K562 (cell line): ENCODE results near the gene SLC39A13. TPM values are rescaled to one million over a fixed set of nuclear protein-coding genes. Genes with fewer than 3 reads are reported as not detected.

Experiments
- ATAC-seq: fragments of 200-7000 bp; cut with Tn5 transposase; 3 replicates; pipeline ENCODE4 v1.9.1; 2020; ENCODE audit warnings: moderate library complexity
- BruUV-seq: library from RNA; stranded (reverse); fragments of 400-500 nt; replicated peaks from 2 replicates; lab custom pipeline; 2021; lab: Mats Ljungman, UMichigan
- CTCF ChIA-PET: fragments of 300-600 bp; formaldehyde crosslinking; extraction: SDS; loops from one replicate; lab custom pipeline; 2021; ENCODE audit warnings: low intra/inter-chr PET ratio; lab: Yijun Ruan, JAX
- POLR2A ChIA-PET: fragments of 300-600, 350-650 bp; sonication (Branson Sonifier 250); formaldehyde crosslinking; extraction: SDS; loops from one replicate; lab custom pipeline; 2021; ENCODE audit warnings: antibody characterized with exemption, inconsistent platforms; lab: Yijun Ruan, JAX
- DNase-seq, 4 experiments: peaks; one replicate each; pipeline versions ENCODE4 v3.0.0 to v3.0.0-alpha.2; 2011 to 2018; ENCODE audit warnings: low spot score in 3 of 4, mixed read lengths in 3 of 4; ENCODE audit errors: extremely low read depth in 1 of 4
- FAIRE-seq: peaks from 2 replicates; lab custom pipeline; 2011; peaks lifted over from hg19 to GRCh38; lab: Jason Lieb, UNC
- H2AFZ ChIP-seq: 2 replicates; pipeline ENCODE4 v1.6.0; 2011; ENCODE audit warnings: low read depth, low read length, control low read depth, inconsistent platforms
- H3K27ac ChIP-seq: fragments of 200-600 bp; 3 replicates; pipeline ENCODE4 v1.8.0; 2011; ENCODE audit warnings: low read depth, mild to moderate bottlenecking, control low read depth, inconsistent platforms, low read length, moderate library complexity, mixed read lengths; ENCODE audit errors: extremely low read depth
- H3K27me3 ChIP-seq, 2 experiments: fragments of 300-600 bp in 1 of 2; 2 replicates in 1 of 2; 3 replicates in 1 of 2; pipeline versions ENCODE4 v1.6.0 to v1.8.0; 2011; ENCODE audit warnings: inconsistent platforms in 2 of 2, low read length in 2 of 2, mild to moderate bottlenecking in 1 of 2, mixed read lengths in 1 of 2, moderate library complexity in 1 of 2; ENCODE audit not compliant: control insufficient read depth in 2 of 2, insufficient read depth in 2 of 2
- H3K36me3 ChIP-seq: fragments of 300-600 bp; 3 replicates; pipeline ENCODE4 v1.8.0; 2011; ENCODE audit warnings: mild to moderate bottlenecking, low read length, inconsistent platforms; ENCODE audit not compliant: control insufficient read depth, insufficient read depth
- H3K4me1 ChIP-seq, 2 experiments: fragments of 200-600 bp in 1 of 2; replicated peaks in 1 of 2; 2 replicates in 1 of 2; 3 replicates in 1 of 2; pipeline versions ENCODE4 v1.5.1 to v1.8.0; 2011; ENCODE audit warnings: inconsistent platforms in 2 of 2, low read length in 2 of 2, mild to moderate bottlenecking in 1 of 2, mixed read lengths in 1 of 2, moderate library complexity in 1 of 2; ENCODE audit not compliant: control insufficient read depth in 2 of 2, insufficient read depth in 2 of 2
- H3K4me2 ChIP-seq: 2 replicates; pipeline ENCODE4 v1.6.1; 2011; ENCODE audit warnings: low read length, control low read depth, inconsistent platforms, mixed read lengths; ENCODE audit not compliant: insufficient read depth
- H3K4me3 ChIP-seq: fragments of 200-600 bp; sonication (generic), shearing (Covaris generic); 2 replicates; pipeline ENCODE4 v1.5.1; 2016; ENCODE audit warnings: control low read depth, inconsistent platforms
- H3K79me2 ChIP-seq: fragments of 200-600 bp; 3 replicates; pipeline ENCODE4 v1.8.0; 2011; ENCODE audit warnings: low read length, inconsistent platforms; ENCODE audit not compliant: control insufficient read depth, insufficient read depth
- H3K9ac ChIP-seq, 2 experiments: 2 replicates each; pipeline versions ENCODE4 v1.6.0 to v1.6.1; 2011; ENCODE audit warnings: low read depth in 2 of 2, low read length in 2 of 2, control low read depth in 1 of 2, inconsistent platforms in 1 of 2, mild to moderate bottlenecking in 1 of 2, mixed read lengths in 1 of 2; ENCODE audit not compliant: insufficient read depth in 1 of 2
- H3K9me1 ChIP-seq: one replicate; pipeline ENCODE4 v1.6.0; 2011; ENCODE audit warnings: inconsistent platforms, mild to moderate bottlenecking, low read length, moderate library complexity; ENCODE audit not compliant: control insufficient read depth, insufficient read depth
- H3K9me3 ChIP-seq: replicated peaks from 2 replicates; pipeline ENCODE4 v1.5.1; 2011; ENCODE audit warnings: low read depth, low read length, inconsistent platforms; ENCODE audit not compliant: control insufficient read depth, insufficient read depth
- H4K20me1 ChIP-seq: replicated peaks from 2 replicates; pipeline ENCODE4 v1.6.1; 2011; ENCODE audit warnings: low read length, inconsistent platforms, mixed read lengths; ENCODE audit not compliant: control insufficient read depth, insufficient read depth
- CREB3 ChIP-seq: fragments of 450-650 bp; conservative IDR thresholded peaks from 2 replicates; pipeline ENCODE4 v1.6.1; 2016; ENCODE audit warnings: missing genetic modification characterization, low read depth, mild to moderate bottlenecking, missing compliant biosample characterization, moderate library complexity
- EP300 ChIP-seq: IDR thresholded peaks from 2 replicates; pipeline ENCODE4 v1.6.1; 2012; ENCODE audit warnings: low read length, improper control_type of control experiment
- FOXP1 ChIP-seq: sonication (generic); formaldehyde crosslinking; IDR thresholded peaks from 2 replicates; pipeline ENCODE4 v1.8.0; 2022; ENCODE audit warnings: mild to moderate bottlenecking, missing genetic modification reagents
- HDAC2 ChIP-seq: fragments of 450-650 bp; IDR thresholded peaks from 2 replicates; pipeline ENCODE4 v1.6.1; 2016; ENCODE audit warnings: mild to moderate bottlenecking
- ID3 ChIP-seq, 2 experiments: fragments of 250-450 bp in 1 of 2; fragments of 450-650 bp in 1 of 2; sonication (Bioruptor Pico) in 1 of 2; IDR thresholded peaks; 2 replicates each; pipeline versions ENCODE4 v1.6.1 to v1.8.0; 2016 to 2021; ENCODE audit warnings: mild to moderate bottlenecking in 2 of 2, moderate library complexity in 2 of 2, missing compliant biosample characterization in 1 of 2, missing genetic modification characterization in 1 of 2
- MCM2 ChIP-seq: fragments of 450-650 bp; IDR thresholded peaks from 2 replicates; pipeline ENCODE4 v1.6.1; 2017; ENCODE audit warnings: low read depth, mild to moderate bottlenecking
- MYC ChIP-seq, 2 experiments: fragments of 250-450 bp in 1 of 2; sonication (Bioruptor Pico) in 1 of 2; IDR thresholded peaks; 2 replicates each; pipeline versions ENCODE4 v1.5.1 to v1.6.1; 2012 to 2021; ENCODE audit warnings: low read depth in 2 of 2, borderline replicate concordance in 1 of 2, improper control_type of control experiment in 1 of 2, low read length in 1 of 2, mild to moderate bottlenecking in 1 of 2, moderate library complexity in 1 of 2
- RFX5 ChIP-seq: IDR thresholded peaks from 2 replicates; pipeline ENCODE4 v1.6.1; 2011; ENCODE audit warnings: low read depth, mild to moderate bottlenecking, improper control_type of control experiment, low read length
- RFX7 ChIP-seq: fragments of 250-450 bp; sonication (Bioruptor Pico); IDR thresholded peaks from 2 replicates; pipeline ENCODE4 v1.5.1; 2021; ENCODE audit warnings: mild to moderate bottlenecking
- THRAP3 ChIP-seq: fragments of 450-650 bp; IDR thresholded peaks from 2 replicates; pipeline ENCODE4 v1.6.1; 2016; ENCODE audit warnings: mild to moderate bottlenecking, inconsistent platforms, borderline replicate concordance
- ZNF165 ChIP-seq: fragments of 250-450 bp; sonication (Bioruptor Pico); IDR thresholded peaks from 2 replicates; pipeline ENCODE4 v1.4.0; 2020; ENCODE audit warnings: borderline replicate concordance
- ZNF212 ChIP-seq: fragments of 450-650 bp; formaldehyde crosslinking; IDR thresholded peaks from 2 replicates; pipeline ENCODE4 v1.4.0; 2020; ENCODE audit warnings: mild to moderate bottlenecking
- ZNF445 ChIP-seq: fragments of 250-450 bp; sonication (Bioruptor Pico); IDR thresholded peaks from 2 replicates; pipeline ENCODE4 v1.4.0; 2020; ENCODE audit warnings: low read depth, mild to moderate bottlenecking, moderate library complexity
- ZNF75A ChIP-seq: fragments of 450-650 bp; formaldehyde crosslinking; IDR thresholded peaks from 2 replicates; pipeline ENCODE4 v1.4.0; 2020; ENCODE audit warnings: mild to moderate bottlenecking
- WGBS: fragments of 100-300 bp; shearing (Covaris generic); methylation state at CpG from one replicate; pipeline ENCODE4 v1.1.6; 2016; ENCODE audit warnings: low coverage, mixed read lengths; ENCODE audit not compliant: insufficient coverage; ENCODE audit errors: missing lambda C conversion rate; 5-methylcytosine and 5-hydroxymethylcytosine counted together
- in situ Hi-C: fragments of 300-500 bp; cut with MboI; formaldehyde crosslinking; loops from 4 replicates; pipeline ENCODE4 v1.15.0; 2018; ENCODE audit warnings: inconsistent platforms, mixed read lengths
- intact Hi-C: fragments of 100-400 bp; cut with micrococcal nuclease; formaldehyde crosslinking; loops from 2 replicates; pipeline ENCODE4 v1.14.2; 2022
- polyA plus RNA-seq, 8 experiments: library from polyadenylated mRNA; depleted of rRNA in 4 of 8; stranded (reverse) in 5 of 8; unstranded in 3 of 8; fragments of >200 nt; fragmentation: Nextera tagmentation in 2 of 8; fragmentation: Illumina TruSeq in 1 of 8; extraction: Ambion mirVana in 2 of 8; extraction: Trizol in 1 of 8; gene quantifications; 2 replicates each; pipeline versions ENCODE4 v1.2.1 to v1.2.3, GENCODE V29; 2011 to 2014; ENCODE audit warnings: inconsistent platforms in 1 of 8, missing spikeins in 1 of 8
- total RNA-seq, 7 experiments: library from RNA; depleted of rRNA in 6 of 7; stranded (reverse); fragments of >200 nt in 6 of 7; fragmentation: Illumina TruSeq in 2 of 7; extraction: Trizol in 2 of 7; gene quantifications; 2 replicates each; pipeline versions ENCODE4 v1.2.1 to v1.2.3, GENCODE V29; 2011 to 2021; ENCODE audit warnings: low replicate concordance in 1 of 7
- TF ChIP-seq, protein P1 (sequence below): sonication (generic); formaldehyde crosslinking; IDR thresholded peaks from 2 replicates; pipeline ENCODE4 v1.4.0; 2020; ENCODE audit warnings: mild to moderate bottlenecking, missing genetic modification reagents

The SLC39A13 gene
- total and polyA plus RNA-seq, 9 of the 15 experiments (the other 6 are each of a cell fraction or from before 2014, with no cell fraction given), result 0.17 to 15.9 (median 3.2) TPM

DNA sequence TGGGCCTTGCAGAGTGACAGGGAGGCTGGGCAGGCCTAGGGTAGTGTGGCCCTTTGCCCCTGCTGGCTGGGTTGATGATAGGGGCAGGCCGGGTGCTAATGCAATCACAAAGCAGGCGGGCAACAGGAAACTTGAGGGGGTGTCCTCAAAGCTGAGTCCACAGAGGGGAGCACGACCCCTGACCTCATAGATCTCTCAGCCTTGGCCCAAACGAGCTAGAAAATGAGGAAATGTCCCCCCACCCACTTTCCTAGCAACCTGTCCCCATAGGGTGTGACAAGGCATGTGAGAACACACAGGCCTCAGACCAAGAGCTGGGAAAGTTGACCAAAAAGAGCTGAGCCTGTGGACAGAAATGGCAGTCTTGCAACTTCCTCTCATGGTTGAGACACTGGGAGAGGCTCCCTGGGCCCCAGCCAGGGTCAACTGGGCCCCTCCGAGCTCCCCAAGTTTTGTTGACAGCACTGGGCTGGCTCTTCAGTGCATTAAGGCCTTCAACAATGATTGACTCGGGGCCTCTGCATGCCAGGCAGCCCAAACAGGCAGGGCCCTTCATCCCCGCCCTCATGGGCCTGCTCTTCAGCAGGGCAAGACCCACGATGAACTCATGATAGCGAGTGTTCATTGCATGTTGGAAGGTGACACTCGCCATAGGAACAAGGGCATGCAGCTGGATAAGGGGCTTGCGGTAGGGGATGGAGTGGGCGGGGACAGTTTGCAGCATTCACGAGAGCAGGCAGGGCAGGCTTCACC, 20.3 kb upstream of the SLC39A13 start (continued):
- TF ChIP-seq FOXP1 (CRISPR knock-in tag), result no peak

- no peaks in the 10 kb centered on the region for H3K36me3 ChIP-seq
- H3K27me3 ChIP-seq, result no peaks in the 10 kb centered on the region
- WGBS, result 86% methylated on average over 28 of the region's 28 CpGs
- ATAC-seq (no peak), DNase-seq (peak in 1 of 4 experiments; percentile 3), FAIRE-seq (no peak)
- H4K20me1 ChIP-seq, result no peaks in the 10 kb centered on the region
- no peaks in the 10 kb centered on the region for H3K9me1 ChIP-seq
- H3K4me2 ChIP-seq, result no peak overlapping the region
- intact Hi-C loops, result no loop called here
- H2AFZ ChIP-seq, result peak overlapping the region; percentile 57; the same call in 1 of the 2 replicates
- ChIA-PET POLR2A (interaction anchor here (0.5 to 1.9 kb wide), 5 partner anchors 8 to 230 kb away, joined by 3 to 8 read pairs (median 3); no protein-coding TSS in a partner anchor), CTCF (no interaction called here)
- H3K27ac ChIP-seq, result no peak overlapping the region; the same call in 2 of the 3 replicates
- in situ Hi-C loops, result no loop called here
- H3K9me3 ChIP-seq, result no peaks in the 10 kb centered on the region
- H3K9ac ChIP-seq, result peak overlapping the region in 1 of 2 experiments; percentile 80; a peak in 2 of 4 replicates
- H3K4me3 ChIP-seq, result no peak overlapping the region
- BruUV-seq, result no TSS peak
- no peaks in the 10 kb centered on the region for H3K79me2 ChIP-seq
- peaks cover 25 to 52% of the 10 kb centered on the region in 2 experiments for H3K4me1 ChIP-seq
- no peak for TF ChIP-seq EP300
- TF ChIP-seq CREB3, result no peak
- TF ChIP-seq, protein P1, sequence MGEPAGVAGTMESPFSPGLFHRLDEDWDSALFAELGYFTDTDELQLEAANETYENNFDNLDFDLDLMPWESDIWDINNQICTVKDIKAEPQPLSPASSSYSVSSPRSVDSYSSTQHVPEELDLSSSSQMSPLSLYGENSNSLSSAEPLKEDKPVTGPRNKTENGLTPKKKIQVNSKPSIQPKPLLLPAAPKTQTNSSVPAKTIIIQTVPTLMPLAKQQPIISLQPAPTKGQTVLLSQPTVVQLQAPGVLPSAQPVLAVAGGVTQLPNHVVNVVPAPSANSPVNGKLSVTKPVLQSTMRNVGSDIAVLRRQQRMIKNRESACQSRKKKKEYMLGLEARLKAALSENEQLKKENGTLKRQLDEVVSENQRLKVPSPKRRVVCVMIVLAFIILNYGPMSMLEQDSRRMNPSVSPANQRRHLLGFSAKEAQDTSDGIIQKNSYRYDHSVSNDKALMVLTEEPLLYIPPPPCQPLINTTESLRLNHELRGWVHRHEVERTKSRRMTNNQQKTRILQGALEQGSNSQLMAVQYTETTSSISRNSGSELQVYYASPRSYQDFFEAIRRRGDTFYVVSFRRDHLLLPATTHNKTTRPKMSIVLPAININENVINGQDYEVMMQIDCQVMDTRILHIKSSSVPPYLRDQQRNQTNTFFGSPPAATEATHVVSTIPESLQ (CRISPR knock-in tag), result no peak
- TF ChIP-seq ZNF445, result no peak
- TF ChIP-seq ZNF212 (CRISPR knock-in tag), result no peak
- TF ChIP-seq MCM2, result no peak
- no peak for TF ChIP-seq THRAP3
- TF ChIP-seq RFX7 (CRISPR knock-in tag), result no peak
- no peak for TF ChIP-seq HDAC2
- TF ChIP-seq MYC (IDR thresholded peaks at IDR 0.05; ENCODE audit: low read depth, low read length), result no peak
- TF ChIP-seq MYC (CRISPR knock-in tag; IDR thresholded peaks at IDR 0.05; ENCODE audit: borderline replicate concordance, low read depth), result no peak
- no peak for TF ChIP-seq ZNF165
- no peak for TF ChIP-seq RFX5
- TF ChIP-seq ZNF75A (CRISPR knock-in tag), result no peak
- no peak for TF ChIP-seq ID3 (CRISPR knock-in tag; IDR thresholded peaks at IDR 0.05)
- no peak for TF ChIP-seq ID3 (tag; IDR thresholded peaks at IDR 0.05)
Measured at GRCh38 chr11:47388697-47389576, 19.5 kb upstream of the SLC39A13 start.
